Right renal pelvis (tissue), 4 donors: ENCODE results near the gene ANKDD1B. TPM values are rescaled to one million over a fixed set of nuclear protein-coding genes. Genes with fewer than 3 reads are reported as not detected.

Source experiments
- DNase-seq, 4 donors: peaks; one replicate each; pipeline ENCODE4 v3.0.0-alpha.2; 2013; ENCODE audit warnings: low read depth in 4 of 4, low spot score in 3 of 4, missing footprints in 1 of 4
- polyA plus RNA-seq, 4 donors: library from polyadenylated mRNA; unstranded; fragments of 120-200 nt; gene quantifications; one replicate each; pipeline ENCODE4 v1.2.1, GENCODE V29; 2013; ENCODE audit not compliant: insufficient read length in 4 of 4

Gene ANKDD1B
- polyA plus RNA-seq, 4 donors, result 4.6 to 6.2 (median 5.4) TPM

DNA sequence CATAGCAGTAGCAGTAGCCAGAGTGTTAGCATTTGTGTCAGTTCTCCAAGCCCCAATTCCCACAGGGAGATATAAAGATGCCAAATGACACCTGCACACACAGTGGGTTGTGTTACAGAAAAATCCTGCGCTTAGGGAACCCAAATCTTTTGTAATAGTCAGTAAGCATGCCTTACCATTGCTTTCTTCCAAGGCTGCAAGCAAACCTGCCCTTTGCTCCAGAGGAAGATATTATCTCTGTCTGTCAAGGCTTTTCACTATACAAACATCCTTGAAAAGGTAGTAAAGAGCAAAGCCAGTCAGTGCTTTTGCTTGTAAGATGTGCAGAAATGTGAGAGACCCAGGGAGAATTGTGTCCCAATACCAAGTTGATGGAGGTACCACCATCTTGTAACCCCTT, 2.9 kb downstream of the ANKDD1B start:
- DNase-seq, result no peak

DNA sequence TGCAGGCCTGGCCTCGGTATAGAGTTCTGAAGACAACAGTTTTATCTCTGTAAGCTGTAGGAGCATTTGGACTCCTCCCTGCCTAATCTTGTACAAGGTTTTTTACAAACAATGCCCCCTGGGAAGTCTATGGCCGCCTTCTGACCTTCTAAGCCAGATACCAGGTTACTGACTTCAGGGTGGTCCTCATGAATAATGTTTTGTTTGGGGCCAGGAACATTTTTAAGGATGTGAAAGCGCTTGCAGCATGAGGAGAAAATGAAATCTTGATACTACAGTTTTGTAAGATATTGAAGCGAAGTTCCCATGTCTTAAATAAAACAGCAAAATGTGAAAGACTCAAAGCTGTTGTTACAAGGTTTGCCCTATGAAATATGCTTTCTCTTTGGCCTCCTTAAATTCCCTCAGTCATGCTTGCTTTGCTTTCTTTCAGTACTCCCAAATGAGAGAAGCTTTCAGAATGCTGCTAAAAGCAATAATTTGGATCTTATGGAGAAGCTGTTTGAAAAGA, 5.2 kb downstream of the ANKDD1B start:
- peak in 1 of 4 donors; percentile 63 for DNase-seq

DNA sequence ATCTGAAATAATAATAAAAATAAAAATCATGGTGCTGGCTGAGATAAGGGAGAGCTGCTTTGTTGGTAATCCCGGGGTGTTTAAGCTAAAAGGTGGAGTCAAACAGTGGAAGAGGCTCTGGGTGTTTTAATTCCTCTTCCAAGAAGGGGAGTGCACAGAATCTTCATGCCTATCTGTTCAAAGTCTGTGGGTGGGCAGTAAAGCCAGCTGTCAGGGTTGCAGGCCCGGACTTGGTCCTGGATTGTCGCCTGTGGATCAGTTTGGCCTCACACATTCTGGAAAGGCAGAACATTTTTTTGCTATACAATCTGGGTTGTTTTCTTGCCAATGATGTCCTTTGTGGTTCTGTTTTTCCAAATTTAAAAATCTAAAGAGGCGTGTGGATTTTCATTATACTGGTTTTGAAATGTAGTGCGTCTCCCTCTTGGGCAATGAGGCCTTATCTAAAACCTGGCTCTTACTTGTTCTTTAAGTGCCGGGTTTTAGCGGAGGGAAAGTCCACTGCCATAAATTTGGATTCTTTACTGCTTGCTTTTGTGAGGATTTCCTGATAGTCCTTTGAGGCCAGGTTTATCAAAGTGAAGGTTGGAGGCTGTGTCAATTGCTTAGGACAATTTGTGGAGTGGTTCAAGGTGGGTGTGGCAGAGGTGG, 5.8 kb downstream of the ANKDD1B start:
- no peak for DNase-seq

DNA sequence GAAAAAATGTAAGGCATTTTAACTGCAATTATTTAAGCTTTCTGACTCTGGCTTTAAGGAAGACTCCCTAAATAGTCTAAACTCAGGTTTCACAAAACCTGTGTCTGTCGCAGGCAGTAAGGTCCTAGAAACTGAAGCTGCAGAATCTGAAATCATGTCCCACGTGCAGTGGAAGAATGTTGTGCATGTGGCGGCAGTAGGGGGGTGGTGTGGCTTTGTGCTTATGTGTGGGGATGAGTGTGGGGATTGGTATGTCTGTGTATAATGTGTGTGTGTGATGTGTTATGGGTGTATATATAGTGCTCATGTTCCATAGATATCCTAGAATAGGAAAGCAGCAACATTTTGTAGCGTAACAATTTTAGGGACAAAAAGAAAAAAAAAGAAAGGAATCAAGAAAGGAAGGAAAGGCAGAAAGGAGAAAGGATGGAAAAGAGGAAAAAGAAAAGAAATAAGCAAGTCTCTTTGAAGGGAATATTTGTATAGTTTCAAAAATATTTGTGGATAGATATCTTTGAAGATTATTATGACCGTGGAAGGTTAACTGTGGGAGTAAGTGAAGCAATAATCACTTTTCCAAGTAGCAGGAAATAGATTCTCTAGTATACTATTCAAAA, 6.6 kb downstream of the ANKDD1B start:
- DNase-seq, result no peak

DNA sequence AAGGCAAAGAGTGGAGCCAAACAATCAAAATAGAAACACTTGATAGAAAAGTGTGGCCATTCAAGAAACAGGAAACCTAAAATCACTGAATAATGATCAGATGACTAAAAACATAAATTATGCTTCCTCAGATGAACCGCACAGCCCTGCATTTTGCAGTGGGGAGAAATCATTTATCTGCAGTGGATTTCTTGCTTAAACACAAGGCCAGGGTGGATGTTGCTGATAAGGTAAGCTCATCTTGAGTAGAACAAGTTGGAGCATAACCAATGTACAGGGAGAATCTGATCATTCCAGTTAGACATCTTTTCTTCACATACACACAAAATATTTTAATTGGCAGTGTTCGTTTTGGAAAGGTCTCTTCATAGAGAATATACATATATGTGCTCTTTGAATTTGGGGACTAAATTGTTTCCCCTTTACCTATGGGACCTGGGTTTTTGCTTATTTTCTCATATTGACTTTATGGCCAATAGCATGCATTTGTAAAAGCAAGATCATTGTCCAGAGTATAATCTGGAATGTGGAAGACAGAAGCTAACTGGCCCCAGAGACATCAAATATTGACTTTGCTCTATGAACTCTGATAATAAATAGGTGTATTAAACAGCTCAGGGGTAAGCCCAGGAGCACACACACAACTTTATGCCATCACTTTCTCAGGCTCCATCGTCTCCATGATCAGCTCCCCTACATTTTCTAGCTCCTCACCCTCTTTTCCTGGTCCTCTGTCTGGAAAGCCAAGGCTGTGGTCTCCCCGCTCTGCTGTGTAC, 9.1 kb downstream of the ANKDD1B start:
- DNase-seq, result no peak

DNA sequence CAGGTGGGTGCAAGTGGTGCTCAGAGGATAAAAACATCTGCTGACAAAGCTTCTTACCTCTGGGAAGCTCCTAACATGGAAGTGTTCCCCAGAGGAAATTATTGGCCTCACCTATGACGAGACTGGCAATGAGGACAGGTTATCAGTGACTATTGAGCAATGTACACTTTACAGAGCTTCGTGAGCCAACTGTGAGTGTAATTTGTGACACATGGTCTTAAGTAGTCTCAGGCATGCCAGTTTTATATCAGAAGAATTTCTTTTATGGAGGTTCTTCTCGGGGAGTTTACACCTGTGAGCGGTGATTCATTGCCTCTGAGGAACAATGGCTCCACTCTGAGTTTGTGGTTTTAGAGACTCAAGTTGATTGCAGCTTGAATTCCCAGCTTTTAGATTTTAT, 11.3 kb downstream of the ANKDD1B start:
- no peak for DNase-seq

DNA sequence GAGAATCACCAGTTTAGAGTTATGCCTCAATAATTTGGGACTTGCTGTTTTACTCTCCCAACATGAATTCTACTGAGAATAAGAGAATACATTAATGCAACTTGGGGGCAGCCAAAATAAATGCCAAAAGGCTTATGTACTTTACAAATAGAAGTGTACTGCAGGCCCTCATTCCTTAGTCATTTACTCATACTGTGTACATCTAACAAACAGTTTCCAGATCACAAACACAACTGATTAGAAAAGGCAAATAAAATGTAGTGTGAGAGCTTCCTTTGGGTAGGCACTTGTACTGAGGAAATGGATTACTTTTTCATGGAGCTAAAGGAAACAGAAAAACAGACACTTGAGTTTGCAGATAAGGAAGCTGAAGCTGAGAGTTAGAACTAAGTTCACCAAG, 12.6 kb downstream of the ANKDD1B start:
- DNase-seq, result no peak

DNA sequence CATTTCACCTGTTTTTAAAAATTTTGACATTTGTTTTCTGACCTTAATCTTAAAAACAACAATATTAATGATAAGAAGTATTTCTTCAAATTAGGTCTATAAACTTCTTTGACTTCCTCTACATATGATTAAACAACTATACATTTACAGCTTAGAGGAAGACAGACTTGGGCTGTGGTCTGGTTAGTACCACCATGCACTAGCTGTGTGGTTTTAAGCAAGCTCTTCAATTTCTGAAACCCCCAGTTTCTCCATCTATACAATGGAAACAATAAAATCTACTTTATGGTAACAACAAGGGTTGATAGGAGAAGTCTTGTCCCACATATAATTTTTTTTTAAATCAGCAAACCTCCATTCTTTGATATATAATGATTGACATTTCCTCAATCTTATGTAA, 15.7 kb downstream of the ANKDD1B start:
- DNase-seq, result no peak

DNA sequence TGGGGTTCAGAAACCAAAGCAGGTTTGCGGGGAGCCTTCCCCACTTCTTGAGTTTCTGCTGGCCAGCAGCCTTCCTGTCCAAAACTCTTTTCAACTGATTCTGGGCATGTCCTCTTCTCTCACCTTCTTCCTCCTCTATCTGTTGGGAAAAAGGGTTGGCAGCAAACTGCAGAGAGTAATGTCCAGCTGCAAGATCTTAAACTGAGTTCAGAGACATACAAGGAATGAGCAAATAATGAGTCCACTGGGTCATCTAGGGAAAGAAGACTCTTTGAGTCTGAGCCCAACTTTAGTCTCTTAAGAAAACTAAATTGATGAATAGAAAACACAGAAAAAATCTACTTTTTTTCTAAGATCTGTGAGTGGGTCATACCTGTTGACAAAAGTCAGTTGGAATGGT, 16.5 kb downstream of the ANKDD1B start:
- no peak for DNase-seq

DNA sequence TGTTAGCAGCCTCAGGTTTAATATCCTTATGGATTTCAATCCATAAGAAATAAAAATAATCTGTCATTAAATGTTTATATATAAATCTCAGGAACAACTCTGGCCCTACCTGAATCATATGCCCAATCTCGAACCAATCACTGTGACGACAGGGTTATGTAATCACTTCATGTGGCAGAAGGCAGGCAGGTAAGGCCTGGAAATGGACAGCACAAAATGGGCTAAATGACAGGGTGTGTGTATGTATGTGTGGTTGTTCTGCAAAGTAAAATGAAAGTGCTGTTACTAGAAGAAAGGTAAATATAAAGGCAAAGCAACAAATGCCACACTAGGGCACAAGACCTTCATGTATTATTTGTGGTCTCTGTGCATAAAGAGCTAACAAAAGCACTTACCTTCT, 19.6 kb downstream of the ANKDD1B start:
- DNase-seq, result no peak

DNA sequence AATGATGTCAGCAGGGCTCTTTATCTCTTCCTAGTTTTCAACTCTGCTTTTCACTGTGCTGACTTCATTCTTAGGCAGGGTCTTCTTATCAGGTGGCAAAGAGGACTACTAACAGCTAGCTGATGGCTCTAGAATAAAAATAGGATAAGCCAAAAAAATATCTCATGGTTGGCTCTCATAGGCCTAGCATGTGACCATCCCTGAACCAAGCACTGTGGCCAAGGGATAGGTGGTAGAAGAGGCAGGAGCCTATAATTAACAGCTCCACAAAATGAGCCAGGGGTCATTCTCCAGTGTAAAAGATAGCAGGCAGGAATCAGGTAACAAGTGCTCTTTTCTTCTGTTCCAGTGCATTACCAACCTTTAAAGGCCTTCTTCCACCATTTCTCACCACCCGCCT, 21.1 kb downstream of the ANKDD1B start:
- DNase-seq, result no peak

DNA sequence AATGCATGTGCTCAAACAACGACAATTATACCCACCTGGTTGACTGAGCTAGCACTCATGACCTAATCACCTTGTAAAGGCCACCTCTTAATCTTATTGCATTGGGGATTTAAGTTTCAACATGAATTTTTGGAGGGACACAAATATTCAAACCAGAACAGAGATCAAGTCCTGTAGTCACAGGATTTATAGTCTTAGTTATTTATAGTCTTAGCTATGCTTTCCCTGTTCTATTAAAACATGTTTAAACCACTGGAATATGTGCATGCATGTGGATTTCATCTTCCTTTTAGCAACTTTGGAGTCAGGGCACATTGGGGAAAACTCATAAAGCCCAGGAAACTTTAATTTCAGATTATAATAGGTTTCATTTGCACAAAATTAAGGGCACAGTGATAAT, 26.7 kb downstream of the ANKDD1B start:
- no peak for DNase-seq

DNA sequence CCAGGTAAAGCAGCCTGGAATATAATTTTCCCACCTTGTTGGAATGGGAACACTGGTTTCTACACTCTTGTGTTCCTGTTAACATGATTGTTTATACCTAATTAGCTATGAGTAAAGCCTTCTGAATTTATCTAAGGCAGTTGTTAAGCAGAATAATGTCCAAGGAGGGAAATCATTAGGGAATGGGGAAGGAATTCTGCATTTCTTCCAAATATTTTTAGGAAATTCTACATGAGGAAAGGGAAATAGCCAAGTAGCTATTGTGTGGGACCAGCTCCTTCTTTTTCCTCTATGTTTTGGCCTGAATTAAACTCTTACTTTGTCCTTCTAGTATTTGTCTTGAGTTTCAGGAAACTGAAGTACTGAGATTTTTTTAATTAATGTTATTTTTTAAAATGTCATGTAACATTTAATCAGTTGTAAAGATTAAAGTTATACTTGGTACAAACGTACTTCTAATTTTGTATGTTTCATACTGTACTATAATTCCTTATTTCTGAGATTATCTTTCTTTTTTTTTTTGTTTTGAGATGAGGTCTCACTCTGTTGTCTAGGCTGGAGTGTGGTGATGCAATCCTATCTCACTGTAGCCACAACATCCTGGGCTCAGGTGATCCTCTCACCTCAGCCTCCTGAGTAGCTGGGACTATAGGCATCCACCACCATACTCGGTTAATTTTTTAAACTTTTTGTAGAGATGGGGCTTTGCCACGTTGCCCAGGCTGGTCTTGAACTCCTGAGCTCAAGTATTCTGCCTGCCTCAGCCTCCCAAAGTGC, 28.5 kb downstream of the ANKDD1B start:
- no peak for DNase-seq

DNA sequence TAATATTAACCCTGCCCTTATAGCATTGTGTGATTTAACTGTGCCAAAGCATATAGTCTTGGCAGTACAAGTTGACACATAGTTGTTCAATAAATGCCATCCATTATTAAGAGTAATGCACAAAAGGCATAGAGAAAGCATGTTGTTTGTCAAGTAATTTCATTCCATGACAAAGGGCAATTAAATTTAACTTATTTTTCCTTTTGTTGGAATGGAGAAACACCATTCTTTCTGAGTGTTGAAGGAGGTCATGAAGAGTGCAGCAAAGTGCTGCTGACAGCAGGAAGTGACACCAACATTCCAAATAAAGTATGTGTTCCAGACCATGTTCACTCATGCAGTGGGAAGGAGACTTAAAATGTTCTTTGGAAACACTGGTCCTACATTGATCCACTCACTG, 29.1 kb downstream of the ANKDD1B start:
- peak in 2 of 4 donors; percentile 44 to 52 for DNase-seq

DNA sequence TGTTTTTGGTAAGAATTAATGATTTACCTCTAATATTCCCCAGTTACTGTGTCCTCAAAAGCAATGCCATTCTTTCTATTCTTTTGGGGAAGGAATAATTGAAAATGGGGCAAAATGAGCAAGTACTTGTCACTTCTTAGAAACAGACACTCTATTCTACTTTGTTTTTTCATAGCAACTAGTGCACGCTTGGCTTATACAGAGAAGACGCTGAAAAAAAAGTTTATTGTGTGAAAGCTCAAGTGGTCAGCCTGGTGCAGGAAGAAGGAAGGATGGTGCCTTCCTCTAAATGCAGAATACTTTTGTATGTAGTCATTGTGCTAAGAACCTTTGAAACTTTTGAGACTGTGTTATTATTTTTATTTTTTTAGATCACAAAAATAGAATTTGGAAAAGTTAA, 29.6 kb downstream of the ANKDD1B start:
- DNase-seq, result no peak

DNA sequence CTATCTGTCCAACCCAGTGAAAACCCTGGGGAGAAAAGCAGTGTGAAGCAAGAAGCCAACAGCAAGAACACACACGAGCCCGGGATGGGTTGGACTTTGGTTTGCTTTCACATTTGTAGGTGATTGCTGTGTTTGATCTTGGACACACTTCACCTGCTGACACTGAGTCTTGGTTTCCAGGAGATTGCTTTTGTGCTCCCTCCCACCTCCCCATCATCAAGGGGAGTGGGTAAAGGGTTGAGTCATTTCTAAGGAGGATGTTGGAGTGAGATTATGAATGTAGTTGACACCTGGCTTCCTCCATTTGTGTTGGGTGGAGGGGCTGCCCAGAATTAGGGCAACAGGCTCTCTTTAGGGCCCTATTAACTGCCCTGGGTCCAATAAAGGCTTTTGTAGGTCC, 37.5 kb downstream of the ANKDD1B start:
- DNase-seq, result no peak

DNA sequence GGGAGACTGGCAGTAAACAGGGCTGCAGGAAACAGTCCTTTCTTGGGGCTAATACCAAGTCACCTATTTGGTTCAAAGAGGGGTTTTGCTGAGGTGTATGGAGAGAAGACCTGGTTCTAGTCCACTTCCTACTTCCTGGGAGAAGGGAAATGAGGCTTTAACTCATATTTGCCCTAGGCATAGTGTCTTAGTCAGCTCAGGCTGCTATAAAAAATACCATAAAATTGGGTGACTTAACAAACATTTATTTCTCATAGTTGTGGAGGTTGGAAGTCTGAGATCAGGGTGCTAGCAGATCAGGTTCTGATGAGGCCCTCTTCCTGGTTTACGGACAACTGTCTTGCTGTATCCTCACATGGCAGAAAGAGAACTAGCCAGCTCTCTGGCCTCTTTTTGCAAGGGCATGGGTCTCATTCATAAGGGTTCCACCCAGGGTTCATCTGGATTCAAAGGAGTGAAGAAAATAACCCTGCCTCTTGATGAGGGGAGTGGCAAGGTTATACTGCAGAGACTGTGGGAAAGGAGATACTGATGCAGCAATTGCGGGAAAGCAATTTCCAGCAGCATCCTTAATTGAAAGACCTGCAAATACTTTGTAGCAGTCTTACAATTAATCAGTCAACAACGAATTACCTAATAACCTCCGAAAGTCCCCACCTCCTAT, 40.5 kb downstream of the ANKDD1B start:
- DNase-seq, result no peak

DNA sequence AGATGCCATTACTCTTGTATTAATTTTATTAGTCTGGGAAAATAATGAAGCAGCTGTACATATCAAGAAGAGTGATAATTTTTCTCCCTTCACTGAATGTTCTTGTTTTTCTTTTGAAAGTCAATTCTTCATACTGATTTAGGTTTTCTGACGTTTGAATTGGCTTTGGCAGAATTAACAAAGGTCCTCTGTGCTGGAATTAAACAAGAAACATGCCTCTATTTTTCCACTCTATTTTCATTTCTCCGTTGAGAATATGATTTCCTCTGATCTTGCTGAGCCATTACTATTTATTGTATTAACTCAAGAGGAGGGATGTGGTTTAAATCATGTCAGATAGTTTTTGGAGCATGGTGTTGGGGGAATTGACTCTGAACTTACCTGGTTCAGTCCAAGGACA, 42.3 kb downstream of the ANKDD1B start:
- DNase-seq, result no peak

DNA sequence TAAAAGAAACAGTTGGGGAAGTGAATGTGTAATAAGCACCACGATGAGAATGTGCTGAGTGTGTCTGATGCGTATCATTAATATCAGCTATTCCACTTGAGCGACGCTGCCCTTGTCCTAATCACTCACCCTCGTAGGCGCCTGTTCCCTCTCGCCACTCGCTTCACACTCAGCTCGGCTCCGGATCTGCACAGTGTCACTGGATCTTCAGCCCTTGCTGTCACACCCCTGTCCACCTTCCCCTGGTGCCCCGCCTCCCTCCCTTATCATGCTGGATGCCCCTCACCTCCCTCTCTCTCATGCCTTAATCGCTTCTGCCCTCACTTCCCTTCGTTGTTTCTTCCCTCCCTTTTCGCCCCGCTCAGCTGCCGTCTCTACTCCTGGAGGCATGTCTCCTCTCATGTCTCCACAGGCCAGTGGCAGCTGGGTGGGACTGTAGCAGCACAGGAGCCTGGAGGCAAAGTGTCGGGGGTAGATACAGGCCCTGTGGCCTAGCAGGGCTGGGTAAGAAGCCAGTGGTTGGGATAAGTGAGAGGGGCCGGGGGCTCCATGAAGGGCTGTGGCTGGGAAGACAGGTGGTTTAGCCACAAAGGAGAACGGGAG, 43.5 kb downstream of the ANKDD1B start:
- no peak for DNase-seq
